ENCODE measurements around the gene DAP. TPM values are rescaled to one million over a fixed set of nuclear protein-coding genes. Genes with fewer than 3 reads are reported as not detected.
"Not testable (repeated sequence)": the region's sequence is repeated elsewhere in the genome, so short reads cannot be mapped to it uniquely, and the experiment has no call there.

The DAP gene
- total RNA-seq, 1 donor from 2014 or later = 7.3 TPM

DNA sequence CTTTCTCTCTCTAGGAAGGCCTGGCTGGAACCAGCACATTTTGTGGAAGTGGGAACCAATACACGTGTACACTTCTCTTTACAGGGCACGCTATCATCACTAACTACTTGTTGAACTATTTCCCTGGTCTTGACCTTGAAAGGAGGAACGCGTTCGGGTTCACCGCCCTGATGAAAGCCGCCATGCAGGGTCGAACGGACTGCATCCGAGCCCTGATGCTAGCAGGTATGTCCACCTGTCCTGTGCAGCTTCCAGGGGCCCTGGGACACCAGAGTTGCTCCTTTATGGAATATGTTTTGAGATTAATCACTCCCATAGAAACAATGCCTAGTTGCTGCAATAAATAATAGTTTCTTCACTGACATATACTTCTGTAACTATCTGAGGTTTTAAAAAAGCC, 123.1 kb downstream of the DAP start:
- FAIRE-seq (no peak), DNase-seq (ENCODE audit: low spot score in 2 of 2) (no peak)

DNA sequence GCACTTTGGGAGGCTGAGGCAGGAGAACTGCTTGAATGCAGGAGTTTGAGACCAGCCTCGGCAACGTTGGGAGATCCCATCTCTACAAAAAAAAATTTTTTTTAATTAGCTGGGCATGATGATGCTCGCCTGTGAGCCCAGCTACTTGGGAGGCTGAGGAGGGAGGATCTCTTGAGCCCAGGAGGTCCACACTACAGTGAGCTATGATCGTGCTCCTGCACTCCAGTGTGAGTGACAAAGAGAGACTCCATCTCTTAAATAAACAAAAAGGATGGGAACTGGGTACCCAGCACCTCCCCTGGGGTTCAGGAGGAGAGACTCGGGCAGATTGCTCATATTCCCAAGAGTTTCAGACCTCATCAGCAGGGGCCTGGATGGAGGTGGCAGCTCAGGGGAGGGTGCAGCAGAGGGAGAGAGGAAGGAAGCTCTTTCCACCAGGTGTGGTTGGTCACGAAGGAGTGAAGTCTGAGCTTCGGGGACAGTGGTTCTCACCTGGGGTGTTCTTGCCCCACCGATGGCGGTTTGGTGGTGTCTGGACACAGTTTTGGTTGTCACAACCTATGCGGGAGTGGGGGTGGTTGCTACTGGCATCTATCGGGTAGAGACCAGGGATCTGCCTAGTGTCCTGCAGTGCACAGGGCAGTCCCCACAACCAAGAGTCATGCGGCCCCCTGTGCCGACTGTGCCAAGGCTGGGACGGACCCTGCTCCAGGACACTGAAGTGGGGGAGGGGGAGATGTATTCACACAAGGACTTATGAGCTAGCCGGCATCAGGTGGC, 124.5 kb downstream of the DAP start:
- no peak for FAIRE-seq
- no peak for DNase-seq (ENCODE audit: low spot score in 2 of 2)

DNA sequence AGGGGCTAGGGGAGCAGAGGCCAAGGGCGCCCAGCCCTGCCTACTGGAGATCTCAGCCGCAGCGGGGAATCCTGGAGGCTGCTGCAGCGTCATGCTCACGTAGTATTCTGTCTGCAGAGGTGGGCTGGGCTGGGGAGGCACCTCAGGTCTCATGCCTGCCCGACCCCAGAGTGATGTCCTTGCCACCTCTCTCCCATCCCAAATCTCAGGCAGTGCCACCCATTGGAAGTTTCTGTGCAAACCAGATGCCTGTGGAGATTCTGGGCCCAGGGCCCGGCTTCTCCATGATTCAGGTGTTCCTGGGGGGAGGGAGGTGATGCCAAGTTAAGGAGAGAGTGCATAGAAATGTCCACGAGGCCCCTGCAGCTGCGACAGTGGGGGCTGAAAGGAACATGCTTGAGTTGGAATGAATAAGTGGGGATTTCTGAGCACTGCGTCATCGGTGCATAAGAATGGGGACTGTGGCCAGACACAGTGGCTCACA, 125.1 kb downstream of the DAP start:
- FAIRE-seq (no peak), DNase-seq (ENCODE audit: low spot score in 2 of 2) (no peak)

DNA sequence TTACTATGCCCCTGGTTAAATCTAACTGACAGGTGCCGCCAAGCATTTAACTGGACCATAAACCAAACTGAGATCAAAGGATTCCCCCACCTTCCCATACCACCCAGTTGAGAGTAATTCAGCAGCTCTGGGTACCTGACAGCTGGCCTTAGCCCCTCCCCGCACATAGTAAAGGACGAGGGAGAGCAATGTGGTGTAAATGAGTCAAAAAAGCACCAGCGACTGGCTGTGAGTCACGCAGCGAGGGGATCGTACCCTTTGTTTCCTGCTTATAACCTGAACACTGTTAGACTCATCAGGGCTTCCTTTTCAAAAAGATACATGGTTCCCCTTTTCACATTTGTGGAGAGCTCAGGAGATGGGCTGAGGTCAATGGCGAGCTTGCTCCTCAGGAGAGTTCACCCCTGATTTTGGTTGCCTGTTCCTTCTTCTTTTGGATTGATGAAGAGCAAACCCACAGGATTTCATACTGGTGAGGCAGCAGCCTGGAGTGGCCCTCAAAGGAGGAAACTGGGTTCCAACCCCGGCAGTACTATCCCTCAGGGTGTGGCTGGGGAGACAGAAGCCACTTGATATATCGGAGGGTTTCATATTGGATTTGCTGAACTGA, 125.7 kb downstream of the DAP start:
- FAIRE-seq = no peak
- DNase-seq (ENCODE audit: low spot score in 2 of 2) = no peak

DNA sequence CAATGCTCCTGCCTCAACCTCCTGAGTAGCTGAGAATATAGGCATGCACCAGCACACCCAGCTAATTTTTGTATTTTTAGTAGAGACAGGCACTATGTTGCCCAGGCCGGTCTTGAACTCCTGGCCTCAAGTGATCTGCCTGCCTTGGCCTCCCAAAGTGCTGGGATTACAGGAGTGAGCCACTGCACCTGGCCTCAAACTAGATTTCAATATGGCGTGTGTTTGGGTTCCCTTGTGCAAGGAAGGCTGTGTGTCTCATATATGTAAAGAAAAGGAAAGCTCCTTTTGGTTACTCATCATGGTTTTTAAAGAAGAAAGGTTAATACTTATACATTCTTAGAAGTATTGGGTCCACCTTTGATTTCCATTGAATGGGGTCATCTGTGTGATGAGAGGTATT, 126.5 kb downstream of the DAP start:
- DNase-seq (ENCODE audit: low spot score in 2 of 2) = no peak
- FAIRE-seq = no peak

DNA sequence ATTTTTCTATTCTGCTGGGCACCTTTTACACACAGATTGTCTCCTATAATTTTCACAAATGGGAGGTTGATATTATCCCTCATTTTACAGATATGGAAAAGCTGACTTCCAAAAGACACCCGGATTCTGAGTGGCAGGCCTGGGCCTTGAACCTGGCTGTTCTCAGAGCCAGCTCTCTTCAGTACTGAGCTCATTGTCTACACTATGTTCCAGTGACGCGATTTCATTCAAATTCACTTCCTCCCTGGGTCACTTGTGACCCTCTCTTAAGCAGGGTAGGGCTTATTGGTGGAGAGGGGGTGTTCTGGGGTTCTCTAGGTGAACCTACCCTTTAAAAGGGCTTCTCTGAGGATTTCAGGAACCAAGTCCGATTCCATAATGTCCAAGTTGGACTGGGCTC, 127.0 kb downstream of the DAP start:
- FAIRE-seq (no peak), DNase-seq (ENCODE audit: low spot score in 2 of 2) (no peak)

DNA sequence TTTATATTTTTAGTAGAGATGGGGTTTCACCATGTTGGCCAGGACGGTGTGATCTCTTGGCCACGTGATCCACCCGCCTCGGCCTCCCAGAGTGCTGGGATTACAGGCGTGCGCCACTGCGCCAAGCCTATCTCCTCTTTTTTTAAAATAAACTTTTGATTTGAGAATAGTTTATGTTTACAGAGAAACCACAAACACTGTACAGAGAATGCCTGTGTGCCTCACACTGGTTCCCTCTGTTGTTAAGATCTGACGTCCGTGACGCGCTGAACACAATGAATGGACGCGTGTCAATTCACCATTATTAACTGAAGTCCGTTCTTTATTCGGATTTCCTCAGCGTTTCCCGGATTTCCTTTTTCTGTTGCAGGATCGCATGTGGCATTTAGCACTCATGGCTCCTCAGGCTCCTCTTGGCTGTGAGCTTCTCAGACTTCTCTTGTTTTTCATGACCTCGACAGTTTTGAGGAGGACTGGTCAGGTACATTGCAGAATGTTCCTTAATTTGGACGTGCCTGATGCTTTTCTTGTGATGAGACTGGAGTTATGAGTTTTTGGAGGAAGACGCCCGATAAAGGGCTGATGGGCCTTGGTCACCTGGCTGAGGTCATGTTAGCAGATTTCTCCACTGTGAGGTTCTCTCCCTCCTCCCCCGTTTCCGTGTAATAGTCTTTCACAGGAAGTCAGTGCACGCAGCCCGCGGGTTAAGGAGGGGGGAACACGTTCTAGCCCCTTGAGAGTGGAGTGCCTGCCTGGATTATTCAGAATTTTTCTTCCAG, 127.6 kb downstream of the DAP start:
- DNase-seq (ENCODE audit: low spot score in 2 of 2) = no peak
- FAIRE-seq = no peak

DNA sequence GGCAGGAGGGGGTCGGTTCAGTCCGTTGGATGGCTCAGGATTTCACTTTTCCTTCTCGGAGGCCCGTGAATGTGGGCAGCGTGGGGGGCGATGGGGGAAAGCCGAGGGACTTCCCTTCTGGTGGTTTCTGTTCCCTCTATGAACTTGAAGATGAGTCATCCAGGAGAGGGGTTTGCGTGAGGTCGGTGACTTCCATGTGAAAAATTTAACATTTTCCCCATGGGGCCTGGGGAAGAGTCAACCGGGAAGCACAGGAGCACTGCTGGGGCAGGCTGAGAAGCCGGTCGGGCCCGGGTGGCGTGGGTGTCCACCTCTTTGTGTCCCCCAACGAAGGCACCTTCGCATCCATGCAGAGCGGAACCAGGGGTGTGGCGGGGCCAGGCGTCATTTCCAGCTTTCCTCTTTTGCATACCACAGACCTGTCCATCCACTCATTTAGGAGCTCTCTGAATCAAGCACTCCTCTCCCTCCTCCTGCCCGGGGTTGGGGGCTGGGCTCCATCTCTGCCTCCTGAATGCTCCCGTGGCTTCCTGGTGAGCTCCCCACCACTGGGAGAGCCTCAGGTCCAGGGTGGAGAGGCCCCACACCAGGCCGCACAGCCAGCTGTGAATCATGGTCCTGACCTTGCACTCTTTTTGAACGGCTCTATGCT, 128.8 kb downstream of the DAP start:
- no peak for DNase-seq (ENCODE audit: low spot score in 2 of 2)
- no peak for FAIRE-seq

DNA sequence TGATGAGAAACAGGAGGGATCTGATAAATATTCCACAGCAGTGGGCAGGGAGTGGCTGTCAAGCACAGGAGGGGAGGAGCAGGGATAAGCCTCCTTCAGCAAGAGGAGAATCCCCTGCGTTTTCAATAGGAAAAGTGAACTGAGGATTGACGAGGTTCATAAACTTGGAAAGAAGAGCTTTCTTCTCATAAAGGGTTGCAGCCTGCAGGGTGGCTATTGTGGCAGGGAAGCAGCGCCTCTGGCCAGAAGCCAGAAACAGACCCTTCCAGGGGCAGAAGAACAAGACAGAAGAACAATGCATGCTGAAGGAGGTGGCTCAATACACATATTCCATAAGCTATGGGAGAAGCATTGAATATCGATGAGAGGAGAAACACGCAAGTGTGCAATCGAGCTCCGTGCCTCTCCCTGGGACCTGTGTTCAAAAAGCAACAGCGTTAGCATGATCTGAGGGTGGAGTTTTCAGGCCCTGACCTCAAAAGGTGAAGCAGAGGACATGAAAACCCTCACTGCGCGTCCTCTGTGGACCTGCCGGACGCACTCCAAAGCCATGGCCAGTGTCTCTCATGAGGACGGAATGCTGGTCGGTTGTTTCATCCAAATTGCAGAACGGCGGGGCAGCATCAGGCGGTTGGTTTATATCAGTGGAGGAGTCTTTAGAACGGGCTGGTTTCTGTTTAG, 129.6 kb downstream of the DAP start:
- no peak for DNase-seq (ENCODE audit: low spot score in 2 of 2)
- no peak for FAIRE-seq

DNA sequence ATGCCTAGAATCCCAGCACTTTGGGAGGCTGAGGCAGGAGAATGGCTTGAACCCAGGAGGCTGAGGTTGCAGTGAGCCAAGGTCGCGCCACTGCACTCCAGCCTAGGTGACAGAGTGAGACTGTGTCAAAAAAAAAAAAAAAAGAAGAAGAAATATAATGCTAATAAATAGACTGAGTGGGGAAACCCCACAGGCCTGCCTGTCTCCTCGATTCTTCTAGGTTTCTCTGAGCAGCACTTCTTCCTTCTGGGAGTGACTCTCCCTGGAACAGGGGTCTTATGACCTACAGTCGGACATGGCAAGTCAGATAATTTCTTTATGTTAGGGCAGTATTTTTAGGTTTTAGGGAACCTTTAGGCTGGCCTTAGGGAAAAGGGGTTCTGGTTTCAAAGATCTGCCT, 130.3 kb downstream of the DAP start:
- not testable (repeated sequence) for FAIRE-seq; DNase-seq (ENCODE audit: low spot score in 2 of 2)

DNA sequence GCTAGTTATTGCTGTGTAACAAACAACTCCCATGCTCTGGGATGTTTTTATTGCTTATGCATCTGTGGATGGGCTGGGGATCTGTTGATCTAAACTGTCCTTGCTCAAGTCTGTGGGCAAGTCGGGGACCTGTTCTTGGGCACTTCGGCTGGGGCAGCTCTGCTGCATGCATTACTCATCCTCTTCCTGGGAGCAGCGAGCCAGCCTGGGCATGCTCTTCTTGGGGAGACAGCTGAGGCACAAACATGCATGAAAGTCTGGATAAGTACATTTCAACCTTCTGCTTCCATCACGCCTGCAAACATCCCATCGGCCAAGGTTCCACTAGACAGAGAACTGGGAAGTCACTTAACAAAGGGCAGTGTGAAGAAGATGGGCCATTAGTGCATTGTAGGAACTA, 130.9 kb downstream of the DAP start:
- FAIRE-seq (no peak), DNase-seq (ENCODE audit: low spot score in 2 of 2) (no peak)

DNA sequence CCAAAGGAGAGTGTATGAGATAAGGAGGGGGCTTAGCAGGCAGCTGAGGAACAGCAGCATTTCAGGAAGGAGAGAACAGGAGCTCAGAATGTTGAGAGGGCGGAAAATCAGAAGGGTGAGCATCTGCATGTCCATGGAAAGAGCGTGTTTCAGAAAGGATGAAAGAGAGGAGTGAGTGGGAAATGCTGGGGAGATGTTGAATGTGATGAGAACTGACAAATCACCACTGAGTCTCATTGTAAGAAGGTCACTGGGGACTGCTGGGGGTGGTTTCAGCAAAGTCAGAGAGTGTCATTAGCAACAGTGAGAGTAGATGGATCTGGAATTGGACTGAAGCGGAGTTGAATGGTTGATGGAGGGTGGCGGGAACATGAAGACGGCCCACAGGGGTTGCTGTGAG, 131.4 kb downstream of the DAP start:
- DNase-seq (ENCODE audit: low spot score in 2 of 2) = no peak
- no peak for FAIRE-seq

Small RNAs within 50 kb of the gene (small RNA-seq; reads per million reads assigned to genes)
- not detected for gene AC012629.4

Other genes with a start within 250 kb of the DAP start
- 1.6 TPM for gene ANKRD33B, start 197.2 kb downstream of the DAP start, total RNA-seq

All from frontal cortex (tissue), 4 donors.